Measurements from ENCODE around the gene SCAMP3.

Gene SCAMP3

DNA sequence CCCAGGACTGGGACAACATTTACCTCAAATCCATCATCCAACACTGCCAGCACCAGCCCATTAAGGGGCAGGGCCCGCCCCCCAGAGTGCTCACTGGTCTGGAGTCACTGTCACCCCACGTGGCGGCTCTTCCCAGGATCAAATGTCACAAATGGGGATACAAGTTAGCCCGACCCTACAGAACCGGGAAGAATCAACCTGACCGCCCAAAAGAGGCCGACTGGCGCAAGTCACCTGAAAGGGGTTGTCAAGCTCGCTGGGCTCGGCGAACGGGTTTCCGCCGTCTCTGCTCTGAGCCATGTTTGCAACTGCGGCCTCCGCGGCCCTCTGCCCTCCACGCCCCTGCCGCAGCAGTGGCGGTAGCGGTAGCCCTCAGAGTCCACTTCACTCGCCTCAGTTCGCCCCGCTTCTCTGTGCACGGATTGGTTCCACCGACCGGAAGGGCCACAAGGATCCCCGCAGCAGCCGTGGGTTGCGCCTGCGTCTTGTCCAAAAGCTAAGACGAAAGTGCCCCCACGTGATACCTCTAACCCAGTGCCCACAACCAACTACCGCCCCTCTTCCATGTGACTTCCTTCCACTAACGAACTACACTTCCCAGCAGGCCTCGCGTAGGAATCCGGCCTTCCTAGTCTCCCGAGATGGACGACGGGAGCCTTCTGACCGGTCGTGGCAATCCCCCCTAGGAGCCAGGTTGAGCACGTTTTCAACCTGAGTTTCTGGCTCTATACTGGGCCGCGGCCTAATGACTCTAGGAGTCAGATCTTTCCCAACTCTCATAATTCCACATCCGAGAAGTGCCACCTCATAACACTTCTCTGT is at the start of gene SCAMP3:
TSS of gene SCAMP3 (minus strand) at position 509 of the 822 bp plus-strand sequence. CDS start at position 300, 209 bp downstream.
- DNase-seq (ENCODE audit: low read depth), result peak; percentile 98
- in situ Hi-C loops (cut with HindIII; ENCODE audit: low sequenced_read_pairs), result no loop called here
- TF ChIP-seq, protein P1, sequence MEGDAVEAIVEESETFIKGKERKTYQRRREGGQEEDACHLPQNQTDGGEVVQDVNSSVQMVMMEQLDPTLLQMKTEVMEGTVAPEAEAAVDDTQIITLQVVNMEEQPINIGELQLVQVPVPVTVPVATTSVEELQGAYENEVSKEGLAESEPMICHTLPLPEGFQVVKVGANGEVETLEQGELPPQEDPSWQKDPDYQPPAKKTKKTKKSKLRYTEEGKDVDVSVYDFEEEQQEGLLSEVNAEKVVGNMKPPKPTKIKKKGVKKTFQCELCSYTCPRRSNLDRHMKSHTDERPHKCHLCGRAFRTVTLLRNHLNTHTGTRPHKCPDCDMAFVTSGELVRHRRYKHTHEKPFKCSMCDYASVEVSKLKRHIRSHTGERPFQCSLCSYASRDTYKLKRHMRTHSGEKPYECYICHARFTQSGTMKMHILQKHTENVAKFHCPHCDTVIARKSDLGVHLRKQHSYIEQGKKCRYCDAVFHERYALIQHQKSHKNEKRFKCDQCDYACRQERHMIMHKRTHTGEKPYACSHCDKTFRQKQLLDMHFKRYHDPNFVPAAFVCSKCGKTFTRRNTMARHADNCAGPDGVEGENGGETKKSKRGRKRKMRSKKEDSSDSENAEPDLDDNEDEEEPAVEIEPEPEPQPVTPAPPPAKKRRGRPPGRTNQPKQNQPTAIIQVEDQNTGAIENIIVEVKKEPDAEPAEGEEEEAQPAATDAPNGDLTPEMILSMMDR (IDR thresholded peaks at IDR 0.05; ENCODE audit: low read depth, low read length, missing control alignments), result no peak
- peak within 1 kb of the TSS; percentile 93 for H3K4me3 ChIP-seq (ENCODE audit: low read depth, low read length)

DNA sequence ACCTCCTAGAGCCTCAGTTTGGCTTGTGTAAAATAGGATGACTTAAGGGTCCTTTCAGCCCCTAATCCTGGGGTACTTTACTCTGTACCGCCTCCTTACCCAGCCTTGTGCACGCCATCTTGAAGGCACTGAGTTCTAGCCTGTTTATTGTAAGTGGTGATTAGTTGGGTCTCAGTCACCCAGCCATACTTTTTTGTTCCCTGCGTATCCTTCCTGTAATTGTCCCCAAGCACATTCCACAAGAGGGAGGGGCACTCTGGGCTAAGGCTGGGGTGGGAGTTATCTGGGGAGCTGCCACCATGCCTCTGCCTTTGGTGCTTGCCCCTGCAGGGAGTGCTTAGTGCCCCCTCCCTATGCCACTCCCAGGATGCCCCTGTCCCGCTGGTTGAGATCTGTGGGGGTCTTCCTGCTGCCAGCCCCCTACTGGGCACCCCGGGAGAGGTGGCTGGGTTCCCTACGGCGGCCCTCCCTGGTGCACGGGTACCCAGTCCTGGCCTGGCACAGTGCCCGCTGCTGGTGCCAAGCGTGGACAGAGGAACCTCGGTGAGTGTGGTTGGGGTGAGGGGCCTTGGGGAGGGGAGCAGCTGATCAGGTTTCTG is 47.4 kb upstream of the SCAMP3 start:
- DNase-seq (ENCODE audit: low read depth), result no peak
- in situ Hi-C loops (cut with HindIII; ENCODE audit: low sequenced_read_pairs), result no loop called here
- TF ChIP-seq, protein P1 (IDR thresholded peaks at IDR 0.05; ENCODE audit: low read depth, low read length, missing control alignments), result no peak
- peak overlapping the region; percentile 69 for H3K4me3 ChIP-seq (ENCODE audit: low read depth, low read length)

DNA sequence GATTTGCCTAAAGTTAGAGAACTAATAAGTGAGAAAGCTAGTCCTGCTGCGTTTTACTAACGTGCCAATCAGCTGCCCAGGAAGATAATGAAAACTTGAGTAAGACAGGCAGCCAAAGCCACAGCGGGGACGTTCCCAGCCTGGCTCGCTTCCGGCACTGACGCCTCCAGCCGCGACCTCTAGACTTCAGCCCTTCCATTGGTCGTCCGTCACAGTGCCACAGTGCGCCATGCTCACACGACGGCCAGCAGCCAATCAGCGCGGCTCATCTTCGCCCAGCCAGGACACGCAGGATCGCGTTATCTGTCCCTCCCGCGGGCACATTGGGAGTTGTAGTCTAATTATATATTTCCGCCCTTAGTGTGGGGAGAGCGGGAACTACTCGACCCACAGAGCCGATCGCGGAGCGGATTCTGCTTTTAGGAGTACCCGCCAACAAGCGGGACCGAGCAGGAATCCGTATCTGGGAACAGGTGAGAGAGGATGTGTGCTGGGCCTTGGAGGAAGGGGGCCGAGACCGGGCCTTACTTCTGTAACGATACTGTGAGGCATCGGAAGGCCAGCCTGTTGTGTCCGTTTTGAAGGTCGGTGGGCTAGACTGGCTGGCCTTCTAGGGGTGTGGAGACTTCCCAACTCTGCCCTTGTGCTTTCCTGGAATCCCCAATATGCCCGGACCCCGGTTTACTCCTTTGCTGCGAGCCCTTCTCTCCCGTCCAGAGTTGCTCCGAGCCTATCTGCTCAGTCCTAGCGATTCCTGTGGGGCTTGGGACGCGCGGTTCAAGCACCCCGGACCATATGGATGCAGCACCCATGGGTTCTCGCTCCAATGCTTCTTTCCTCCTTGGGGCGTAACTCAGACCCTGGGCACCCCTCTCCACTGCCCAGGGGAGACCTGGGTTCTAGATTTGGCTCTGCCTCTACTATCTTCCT is 46.6 kb upstream of the SCAMP3 start, which contains the start of gene FDPS:
TSS of gene FDPS (plus strand) at position 374 of the 930 bp plus-strand sequence. CDS start 924 bp downstream, outside the sequence.
- H3K4me3 ChIP-seq (ENCODE audit: low read depth, low read length), result peak within 1 kb of the TSS; percentile 69
- in situ Hi-C loops (cut with HindIII; ENCODE audit: low sequenced_read_pairs), result no loop called here
- DNase-seq (ENCODE audit: low read depth), result peak; percentile 97
- TF ChIP-seq, protein P1 (IDR thresholded peaks at IDR 0.05; ENCODE audit: low read depth, low read length, missing control alignments), result no peak

DNA sequence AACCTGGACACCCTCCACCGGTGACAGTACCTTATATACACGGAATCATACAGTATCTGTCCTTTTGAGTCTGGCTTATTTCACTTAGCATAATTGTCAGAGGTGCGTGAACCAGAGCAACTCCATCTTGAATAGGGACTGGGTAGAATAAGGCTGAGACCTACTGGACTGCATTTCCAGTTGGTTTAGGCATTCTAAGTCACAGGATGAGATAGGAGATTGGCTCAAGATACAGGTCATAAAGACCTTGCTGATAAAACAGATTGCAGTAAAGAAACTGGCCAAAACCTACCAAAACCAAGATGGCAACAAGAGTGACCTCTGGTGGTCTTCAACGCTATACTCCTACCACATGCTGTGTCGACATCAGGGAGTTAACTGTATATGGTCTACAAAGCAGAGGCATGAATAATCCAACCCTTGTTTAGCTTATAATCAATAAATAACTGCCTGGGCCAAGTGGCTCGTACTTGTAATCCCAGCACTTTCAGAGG is 45.1 kb upstream of the SCAMP3 start:
- in situ Hi-C loops (cut with HindIII; ENCODE audit: low sequenced_read_pairs), result no loop called here
- no peak overlapping the region for H3K4me3 ChIP-seq (ENCODE audit: low read depth, low read length)
- no peak for DNase-seq (ENCODE audit: low read depth)
- TF ChIP-seq, protein P1 (IDR thresholded peaks at IDR 0.05; ENCODE audit: low read depth, low read length, missing control alignments), result peak; percentile 27

DNA sequence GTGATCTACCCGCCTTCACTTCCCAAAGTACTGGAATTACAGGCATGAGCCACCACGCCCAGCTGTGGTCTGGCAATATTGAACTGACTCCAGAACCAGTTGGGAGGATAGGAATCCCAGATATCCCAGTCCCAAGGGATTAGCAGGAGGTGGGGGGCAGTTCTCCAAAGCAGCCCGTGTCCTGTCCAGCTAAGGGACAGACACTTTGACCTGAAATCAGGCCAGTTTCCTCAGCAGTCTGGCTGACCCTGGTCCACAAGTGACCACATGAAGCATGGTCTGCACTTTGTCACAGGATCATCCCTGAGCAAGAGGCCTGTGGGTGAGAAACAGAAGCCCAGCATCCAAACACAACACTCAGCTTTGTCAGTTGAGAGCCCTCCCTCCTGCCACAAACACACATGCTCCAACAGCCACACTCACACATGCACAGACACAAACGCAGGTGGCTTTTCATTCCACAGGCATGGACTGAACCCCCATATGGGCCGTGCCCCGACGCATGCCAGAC is 43.8 kb upstream of the SCAMP3 start:
- in situ Hi-C loops (cut with HindIII; ENCODE audit: low sequenced_read_pairs), result no loop called here
- no peak for DNase-seq (ENCODE audit: low read depth)
- H3K4me3 ChIP-seq (ENCODE audit: low read depth, low read length), result no peak overlapping the region
- TF ChIP-seq, protein P1 (IDR thresholded peaks at IDR 0.05; ENCODE audit: low read depth, low read length, missing control alignments), result no peak
